GM21786 (cell line): ENCODE results near the gene DLG2.
"Not testable (repeated sequence)": the region's sequence is repeated elsewhere in the genome, so short reads cannot be mapped to it uniquely, and the experiment has no call there.

ENCODE experiments used
- ATAC-seq: cut with Tn5 transposase; IDR thresholded peaks from one replicate; pipeline ENCODE4 v1.9.1; 2021; ENCODE audit not compliant: unreplicated experiment

Gene DLG2

DNA sequence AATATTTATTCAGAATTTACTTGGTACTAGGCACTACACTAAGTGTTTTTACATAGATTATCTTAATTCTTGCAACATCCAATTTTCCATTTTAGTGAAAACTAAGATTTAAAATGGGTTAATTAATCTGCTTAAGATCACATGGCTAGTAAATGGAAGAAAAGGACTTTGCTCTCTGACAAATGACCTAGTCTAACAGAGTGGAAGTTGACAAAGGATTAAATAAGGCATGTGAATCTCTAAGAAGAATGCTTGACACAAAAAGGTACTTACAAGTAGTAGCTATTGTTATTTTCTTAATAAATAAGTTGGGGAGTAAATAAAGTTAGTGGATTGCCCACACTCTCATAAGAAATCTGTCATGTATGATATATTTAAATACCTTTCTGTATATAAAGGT is 584.8 kb downstream of the DLG2 start:
- ATAC-seq = no peak

DNA sequence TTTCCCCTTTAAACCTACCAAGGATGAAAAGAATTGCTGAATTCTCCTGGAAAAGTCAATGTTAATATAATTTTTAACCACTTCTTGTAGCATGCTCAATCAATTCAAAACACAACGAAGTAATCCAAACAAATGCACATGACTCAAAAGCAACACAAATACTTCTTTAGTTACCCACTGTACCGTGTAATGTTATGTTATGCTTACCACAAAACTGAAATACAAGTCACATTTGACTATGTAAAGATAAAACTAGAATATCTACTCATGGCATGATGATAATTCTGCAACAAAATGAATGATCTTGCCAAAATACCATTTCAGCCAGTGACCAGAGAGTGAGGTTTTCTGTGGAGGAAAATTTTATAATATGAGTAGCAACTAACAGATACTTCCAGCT is 587.0 kb downstream of the DLG2 start:
- no peak for ATAC-seq

GRCh38 chr11:85029964-85030363 is 597.2 kb downstream of the DLG2 start:
- ATAC-seq = no peak

DNA sequence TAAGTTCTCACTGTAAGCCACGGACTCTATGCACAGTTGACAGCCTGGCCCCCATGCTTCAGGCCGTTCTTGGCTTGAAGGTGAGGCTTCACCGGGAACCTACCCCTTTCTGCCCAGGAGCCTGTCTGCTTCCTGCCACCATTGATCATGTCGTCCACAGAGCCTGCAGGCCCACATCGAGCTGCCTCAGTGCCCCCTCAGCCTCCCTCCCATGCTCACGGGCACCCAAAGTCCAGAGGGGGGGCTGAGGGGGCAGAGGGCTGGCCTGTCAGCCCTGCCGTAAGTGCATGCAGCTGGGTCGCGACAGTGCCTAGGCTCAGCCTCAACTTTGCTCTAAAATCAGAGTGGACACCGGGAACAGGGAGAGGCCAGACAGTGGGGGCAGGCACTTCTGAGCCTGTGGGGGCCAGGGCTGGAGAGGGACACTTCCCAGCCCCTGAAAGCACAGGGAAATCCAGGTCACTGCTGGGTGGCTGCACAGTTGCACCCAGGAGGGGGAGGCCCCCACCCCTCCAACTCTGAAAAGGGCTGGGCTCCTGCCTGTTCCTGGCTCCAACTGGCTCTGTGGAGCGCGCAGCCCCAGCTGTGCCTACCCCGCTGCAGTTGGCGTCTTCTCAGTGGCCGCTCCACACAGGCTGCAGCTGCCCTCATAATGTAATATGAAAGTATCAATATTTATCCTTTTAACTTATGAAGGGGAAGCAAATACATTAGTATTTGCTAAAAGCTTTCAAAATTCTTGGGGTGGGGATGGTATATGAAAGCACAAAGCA is 598.6 kb downstream of the DLG2 start:
- no peak for ATAC-seq

DNA sequence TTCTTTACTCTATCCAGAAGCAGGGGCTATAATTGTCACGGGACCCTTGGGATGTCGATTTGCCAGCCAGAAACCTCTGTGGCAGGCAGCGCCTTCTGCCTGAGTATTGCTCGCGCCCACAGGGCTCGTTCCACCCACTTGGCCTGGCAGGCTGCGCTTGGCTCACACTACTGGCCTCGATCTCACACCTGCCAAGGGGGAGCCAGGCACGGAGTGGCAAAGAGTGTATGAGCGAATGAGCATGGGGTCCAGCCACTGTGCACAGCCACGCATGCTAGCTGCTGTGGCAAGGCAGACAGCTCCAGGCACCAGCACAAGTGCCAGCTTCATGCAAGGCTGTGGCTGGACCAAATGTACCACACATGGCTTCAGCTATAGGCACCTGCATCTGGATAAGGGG is 599.8 kb downstream of the DLG2 start:
- ATAC-seq = no peak

DNA sequence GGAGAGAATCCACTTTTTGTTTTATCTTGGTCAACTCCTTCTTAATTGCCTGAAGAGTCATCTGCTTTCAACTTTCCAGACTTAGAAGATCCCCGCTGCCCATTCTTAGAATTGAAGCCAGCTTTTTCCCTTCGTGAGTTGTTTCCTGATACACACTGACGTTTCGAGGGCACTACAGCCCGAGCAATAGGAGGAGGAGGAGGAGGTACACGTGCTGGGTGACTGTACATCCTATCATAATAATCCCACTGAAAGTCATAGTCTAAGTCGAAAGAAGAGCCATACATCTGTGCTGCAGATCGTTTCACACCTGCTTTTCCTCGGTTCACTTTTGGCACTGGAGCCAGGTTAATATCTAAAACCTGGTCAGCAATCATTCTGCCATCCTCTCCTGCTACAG is 606.1 kb downstream of the DLG2 start:
- ATAC-seq = no peak

DNA sequence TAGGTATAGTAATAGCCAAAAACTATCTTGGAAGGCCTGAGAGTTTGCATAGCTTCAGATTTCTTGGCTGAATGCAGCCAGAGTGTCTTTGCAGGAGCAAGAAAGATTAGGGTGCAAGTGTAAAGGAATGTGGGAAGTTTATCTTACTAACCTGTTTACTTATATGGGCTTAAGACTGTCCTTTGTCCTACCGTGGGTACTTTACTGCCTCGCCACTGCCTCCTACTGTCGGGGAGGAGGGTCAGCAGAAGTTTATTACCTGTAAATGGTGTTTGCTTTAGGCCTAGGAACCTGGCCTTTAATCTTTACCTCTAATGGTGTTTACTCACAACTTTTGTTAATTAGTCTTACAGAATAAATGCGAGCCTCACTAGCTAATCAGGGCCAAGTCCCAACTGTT is 633.8 kb downstream of the DLG2 start:
- no peak for ATAC-seq

GRCh38 chr11:84990141-84990540 is 637.0 kb downstream of the DLG2 start:
- ATAC-seq = no peak

GRCh38 chr11:84987686-84988187 is 639.4 kb downstream of the DLG2 start:
- ATAC-seq = not testable (repeated sequence)

- no peak for ATAC-seq
Measured at GRCh38 chr11:84981301-84981700, 645.8 kb downstream of the DLG2 start.

DNA sequence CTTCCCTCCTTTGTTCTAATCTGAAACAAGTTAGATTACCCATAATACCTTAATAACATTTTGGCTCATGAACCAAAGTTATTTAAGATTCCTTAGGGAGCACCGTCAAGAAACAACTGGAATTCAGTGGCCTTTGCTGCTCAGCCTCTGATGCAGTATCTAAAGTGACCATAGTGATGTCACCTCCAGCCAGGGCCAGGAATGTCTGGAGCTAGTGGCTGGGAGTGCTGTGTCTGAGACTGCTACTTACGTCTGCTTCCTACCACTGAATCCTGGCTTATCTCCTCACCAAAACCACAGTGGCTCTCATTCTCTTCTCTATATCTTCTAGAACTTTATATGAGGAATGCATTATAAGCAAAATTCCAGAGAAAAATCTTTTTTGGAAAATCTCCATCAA is 658.0 kb downstream of the DLG2 start:
- no peak for ATAC-seq

DNA sequence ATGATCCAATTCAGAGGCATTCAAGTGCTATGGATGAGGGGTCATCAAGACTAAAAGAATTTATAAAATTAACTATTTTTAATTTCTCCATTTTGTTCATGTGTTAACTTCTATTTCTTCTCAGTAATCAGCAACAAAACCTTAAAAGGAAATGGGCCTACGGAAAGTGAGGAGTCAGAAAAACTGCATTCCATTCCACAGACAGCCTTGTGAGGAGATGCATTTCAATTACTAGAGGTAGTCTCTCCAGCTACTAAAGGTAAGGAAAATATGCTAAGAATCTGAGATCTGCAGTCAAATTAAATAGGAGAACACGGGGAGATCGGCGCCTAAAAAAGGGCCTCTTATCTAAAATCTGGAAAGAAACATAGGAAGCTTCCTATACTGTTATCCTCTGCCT is 661.7 kb downstream of the DLG2 start:
- ATAC-seq = no peak

DNA sequence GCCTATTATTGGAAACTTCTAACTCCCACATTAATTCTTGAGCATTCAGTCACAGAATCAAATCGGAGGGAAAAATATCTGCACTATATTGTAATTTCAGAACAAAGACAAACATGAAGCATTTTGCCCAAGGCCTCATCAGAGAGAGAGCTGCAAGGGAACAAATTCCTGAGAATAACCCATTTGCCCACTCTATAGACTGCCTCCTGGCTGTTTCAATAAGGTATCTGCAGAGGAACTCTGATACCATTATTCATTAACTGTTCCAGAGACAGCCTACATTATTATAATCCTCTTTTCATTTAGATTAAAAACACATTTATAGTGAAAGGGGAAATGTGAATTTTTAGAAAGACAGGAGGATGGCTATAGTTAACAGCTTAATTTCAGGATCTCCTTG is 663.9 kb downstream of the DLG2 start:
- ATAC-seq = no peak

DNA sequence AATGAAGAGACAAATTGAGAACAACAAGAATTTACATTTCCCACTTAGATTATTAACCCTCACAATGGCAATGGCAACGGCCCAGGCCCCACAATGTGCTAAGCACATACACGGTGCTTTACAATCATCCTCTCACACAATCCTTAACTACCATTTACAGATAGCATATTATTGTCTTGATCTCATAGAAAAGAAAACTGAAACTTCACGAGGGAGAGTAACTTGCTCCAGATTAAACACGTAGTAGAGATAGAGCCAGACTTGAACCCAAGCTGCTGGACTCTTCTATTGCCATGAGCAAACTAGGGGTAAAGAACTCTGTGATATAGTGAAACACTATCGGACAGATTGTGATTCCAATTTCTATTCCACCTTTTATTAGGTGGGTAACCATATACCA is 665.1 kb downstream of the DLG2 start:
- ATAC-seq = no peak

GRCh38 chr11:84958295-84958694 is 668.8 kb downstream of the DLG2 start:
- no peak for ATAC-seq

GRCh38 chr11:84950569-84951270 is 676.4 kb downstream of the DLG2 start:
- no peak for ATAC-seq

DNA sequence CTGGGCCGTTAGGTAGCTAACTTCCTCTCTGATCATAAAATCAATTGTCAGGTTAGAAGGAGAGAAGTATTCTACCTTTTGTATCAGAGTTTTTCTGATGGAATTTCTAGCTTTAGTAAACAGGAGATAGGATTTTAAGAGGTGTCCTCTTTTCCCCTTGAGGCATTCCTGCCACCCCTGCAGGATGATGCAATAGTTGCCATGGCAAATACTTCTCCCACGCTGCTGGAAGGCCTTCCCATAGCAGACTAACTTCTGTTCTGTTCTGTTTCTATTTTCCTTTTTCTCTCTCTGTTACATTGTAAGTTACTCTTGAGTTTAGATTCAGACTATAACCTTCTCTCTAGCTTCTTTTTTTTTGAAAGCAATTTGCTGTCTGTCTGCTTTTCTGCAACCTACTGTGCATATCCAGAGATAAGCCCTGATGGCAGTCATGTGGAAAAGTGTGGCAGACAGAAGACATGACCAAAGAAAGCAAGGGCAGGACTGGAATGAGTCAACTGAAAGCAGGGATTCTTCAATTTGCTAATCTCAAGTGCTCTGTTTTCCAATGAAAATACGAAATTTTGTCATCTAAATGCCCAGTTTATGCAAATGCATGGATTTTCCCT is 679.1 kb downstream of the DLG2 start:
- no peak for ATAC-seq

- no peak for ATAC-seq
Measured at GRCh38 chr11:84947070-84947469, 680.1 kb downstream of the DLG2 start.

- ATAC-seq = no peak
Measured at GRCh38 chr11:84930863-84931262, 696.3 kb downstream of the DLG2 start.

DNA sequence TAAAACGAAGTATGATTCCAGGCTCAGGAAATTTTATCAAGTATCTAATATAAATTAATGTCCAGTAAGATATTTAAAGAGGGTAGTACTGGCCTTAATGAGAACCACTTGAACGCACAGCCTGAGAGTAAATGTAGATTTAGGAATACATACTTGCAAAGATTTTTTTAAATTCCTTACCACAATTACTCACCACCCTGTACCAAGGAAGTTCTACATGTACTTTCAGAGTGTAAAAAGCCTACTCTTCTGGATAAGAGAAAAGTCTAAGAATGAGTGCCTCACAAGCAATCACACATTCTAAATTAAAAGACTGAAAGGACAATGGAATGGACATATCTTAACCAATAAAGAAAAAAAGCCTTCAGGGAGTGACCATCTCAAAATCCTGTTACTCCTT is 697.4 kb downstream of the DLG2 start:
- ATAC-seq = no peak

DNA sequence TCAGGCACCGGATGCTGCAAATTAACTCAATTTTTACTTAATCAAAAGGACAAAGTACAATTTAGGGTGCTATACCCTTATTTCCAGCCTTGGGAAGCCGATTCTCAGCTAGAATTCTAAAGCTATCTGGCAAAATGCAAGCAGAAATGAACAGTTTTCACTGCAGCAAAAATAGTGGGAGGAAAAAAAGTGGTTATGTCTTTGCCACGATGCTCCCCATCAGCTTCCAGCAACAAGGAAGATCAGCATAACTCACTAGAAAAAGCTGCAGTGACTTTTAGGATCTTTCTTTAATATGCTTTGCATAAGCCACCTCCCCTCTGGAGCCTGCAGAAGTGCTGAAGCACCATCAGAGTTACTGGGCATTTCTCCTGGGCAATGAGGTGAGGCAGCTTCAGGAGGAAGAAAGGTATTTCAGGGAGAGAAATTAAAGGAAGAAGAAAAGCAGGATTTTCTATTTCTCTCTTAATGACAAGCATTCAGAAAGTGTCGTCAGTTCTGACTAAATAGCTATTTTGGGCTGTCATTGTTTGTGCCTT is 702.9 kb downstream of the DLG2 start:
- ATAC-seq = no peak

DNA sequence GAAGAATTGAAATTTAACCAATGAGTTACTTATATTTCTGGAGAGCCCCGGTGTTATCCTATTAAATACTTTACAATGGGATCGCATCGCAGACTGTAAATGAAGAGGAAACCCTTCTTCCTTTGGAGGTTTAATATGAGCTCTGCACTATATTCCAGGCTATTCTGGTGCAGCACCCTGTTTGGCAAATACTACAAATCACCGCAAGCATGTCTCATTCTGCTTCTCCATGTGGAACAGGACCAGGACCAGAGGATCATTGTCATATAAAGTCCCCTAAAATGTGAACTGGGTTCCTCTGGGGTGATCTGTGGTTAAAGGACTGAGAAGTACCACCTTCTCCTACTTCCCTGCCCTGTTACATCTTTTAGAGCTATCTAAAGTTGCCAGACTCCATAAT is 703.7 kb downstream of the DLG2 start:
- no peak for ATAC-seq
